HCT116 (cell line): ENCODE measurements around the gene CEACAM19. TPM values are rescaled to one million over a fixed set of nuclear protein-coding genes. Genes with fewer than 3 reads are reported as not detected.

ENCODE experiments used
- ATAC-seq: fragments of 200-7000 bp; cut with Tn5 transposase; 2 replicates; pipeline ENCODE4 v1.9.1; 2020; ENCODE audit warnings: mild to moderate bottlenecking, moderate library complexity
- BruUV-seq: library from RNA; stranded (reverse); fragments of 400-500 nt; replicated peaks from 2 replicates; lab custom pipeline; 2021; lab: Mats Ljungman, UMichigan
- CTCF ChIA-PET: fragments of 300-600 bp; sonication (Branson Sonifier 250); formaldehyde crosslinking; loops from one replicate; lab custom pipeline; 2021; ENCODE audit warnings: antibody characterized with exemption; lab: Charles Lee
- POLR2A ChIA-PET: fragments of 300-600, 350-600 bp; sonication (Branson Sonifier 250); formaldehyde crosslinking; loops from one replicate; lab custom pipeline; 2021; ENCODE audit warnings: antibody characterized with exemption; lab: Charles Lee
- RAD21 ChIA-PET, 2 experiments: fragments of 300-600 bp; sonication (Branson Sonifier 250); formaldehyde crosslinking; loops; one replicate each; lab custom pipeline; 2023; ENCODE audit warnings: low total read pairs in 2 of 2; ENCODE audit not compliant: uncharacterized antibody in 2 of 2, unreplicated experiment in 2 of 2, low non-redundant PET in 1 of 2; lab: Charles Lee
- DNase-seq: peaks from one replicate; pipeline ENCODE4 v3.0.0-alpha.2; 2010; ENCODE audit warnings: low read depth, low spot score
- H2AFZ ChIP-seq: fragments of 200-600 bp; shearing (Covaris generic), sonication (generic); 2 replicates; pipeline ENCODE4 v1.6.1; 2017; ENCODE audit warnings: low read depth, mixed run types, mixed read lengths, antibody characterized with exemption, low read length; ENCODE audit not compliant: poor library complexity, severe bottlenecking
- H3K27ac ChIP-seq: 2 replicates; pipeline ENCODE4 v1.5.1; 2012; ENCODE audit warnings: low read depth, low read length
- H3K27me3 ChIP-seq: fragments of 200-600 bp; sonication (generic); 2 replicates; pipeline ENCODE4 v1.6.1; 2016; ENCODE audit warnings: mixed run types, low read length, mixed read lengths; ENCODE audit not compliant: insufficient read depth
- H3K36me3 ChIP-seq, 2 experiments: fragments of 200-500 bp in 1 of 2; fragments of 200-600 bp in 1 of 2; sonication (Bioruptor generic) in 1 of 2; sonication (generic) in 1 of 2; 2 replicates each; pipeline versions ENCODE4 v1.5.1 to v1.6.1; 2014 to 2016; ENCODE audit warnings: low read length in 2 of 2, inconsistent platforms in 1 of 2, mixed read lengths in 1 of 2, mixed run types in 1 of 2; ENCODE audit not compliant: insufficient read depth in 2 of 2, control insufficient read depth in 1 of 2
- H3K4me1 ChIP-seq, 2 experiments: fragments of 200-600 bp in 1 of 2; sonication (generic) in 1 of 2; 2 replicates each; pipeline versions ENCODE4 v1.5.1 to v1.6.1; 2012 to 2017; ENCODE audit warnings: low read length in 2 of 2, inconsistent platforms in 1 of 2, mild to moderate bottlenecking in 1 of 2, mixed read lengths in 1 of 2, mixed run types in 1 of 2, moderate library complexity in 1 of 2; ENCODE audit not compliant: insufficient read depth in 2 of 2, control insufficient read depth in 1 of 2
- H3K4me2 ChIP-seq: fragments of 200-600 bp; sonication (generic); 2 replicates; pipeline ENCODE4 v1.6.1; 2017; ENCODE audit warnings: mixed run types, low read length, mixed read lengths
- H3K4me3 ChIP-seq, 2 experiments: fragments of 200-600 bp in 1 of 2; sonication (generic) in 1 of 2; replicated peaks in 1 of 2; 2 replicates each; pipeline ENCODE4 v1.5.1; 2011 to 2016; ENCODE audit warnings: low read length in 2 of 2, control low read depth in 1 of 2, low read depth in 1 of 2, mild to moderate bottlenecking in 1 of 2, mixed read lengths in 1 of 2, mixed run types in 1 of 2
- H3K79me2 ChIP-seq: fragments of 200-600 bp; sonication (generic); 2 replicates; pipeline ENCODE4 v1.6.1; 2017; ENCODE audit warnings: mild to moderate bottlenecking, mixed run types, low read length, moderate library complexity, mixed read lengths; ENCODE audit not compliant: insufficient read depth
- H3K9ac ChIP-seq: fragments of 200-600 bp; sonication (generic); 2 replicates; pipeline ENCODE4 v1.6.1; 2016; ENCODE audit warnings: low read length, mixed read lengths
- H3K9me2 ChIP-seq: fragments of 200-600 bp; sonication (generic), shearing (Covaris generic); 2 replicates; pipeline ENCODE4 v1.6.1; 2017; ENCODE audit warnings: mixed run types, mild to moderate bottlenecking, moderate library complexity; ENCODE audit not compliant: insufficient read depth
- H3K9me3 ChIP-seq, 2 experiments: fragments of 200-500 bp in 1 of 2; fragments of 200-600 bp in 1 of 2; sonication (Bioruptor generic) in 1 of 2; sonication (generic) in 1 of 2; 2 replicates each; pipeline ENCODE4 v1.6.1; 2014 to 2017; ENCODE audit warnings: low read length in 2 of 2, mixed read lengths in 2 of 2, inconsistent platforms in 1 of 2, low read depth in 1 of 2, mild to moderate bottlenecking in 1 of 2, mixed run types in 1 of 2, moderate library complexity in 1 of 2; ENCODE audit not compliant: control insufficient read depth in 1 of 2, insufficient read depth in 1 of 2
- H4K20me1 ChIP-seq: fragments of 200-600 bp; sonication (generic), shearing (Covaris generic); 2 replicates; pipeline ENCODE4 v1.6.1; 2017; ENCODE audit warnings: mixed run types, mild to moderate bottlenecking, moderate library complexity; ENCODE audit not compliant: insufficient read depth
- EZH2 ChIP-seq: fragments of 200-600 bp; sonication (generic); IDR thresholded peaks from 2 replicates; pipeline ENCODE4 v1.6.1; 2017; ENCODE audit warnings: antibody characterized with exemption, mixed run types
- EZH2phosphoT487 ChIP-seq: fragments of 200-600 bp; IDR thresholded peaks from 2 replicates; pipeline ENCODE4 v1.6.1; 2018; ENCODE audit warnings: antibody characterized with exemption, borderline replicate concordance
- FOSL1 ChIP-seq: IDR thresholded peaks from 2 replicates; pipeline ENCODE4 v1.6.1; 2012; ENCODE audit warnings: low read depth
- JUND ChIP-seq: IDR thresholded peaks from 2 replicates; pipeline ENCODE4 v1.6.1; 2012
- POLR2A ChIP-seq: IDR thresholded peaks from 2 replicates; pipeline ENCODE4 v1.7.0; 2011; ENCODE audit warnings: borderline replicate concordance; ENCODE audit not compliant: insufficient read depth, insufficient read length; ENCODE audit errors: extremely low read depth
- POLR2AphosphoS5 ChIP-seq: IDR thresholded peaks from 2 replicates; pipeline ENCODE4 v1.6.1; 2011; ENCODE audit warnings: mild to moderate bottlenecking, low read depth, low read length, moderate library complexity
- REST ChIP-seq: IDR thresholded peaks from 2 replicates; pipeline ENCODE4 v1.6.1; 2012; ENCODE audit warnings: low read depth
- SIN3A ChIP-seq: IDR thresholded peaks from 2 replicates; pipeline ENCODE4 v1.6.1; 2012; ENCODE audit warnings: low read depth
- SP1 ChIP-seq: IDR thresholded peaks from 2 replicates; pipeline ENCODE4 v1.6.1; 2012; ENCODE audit warnings: low read depth
- SRF ChIP-seq: IDR thresholded peaks from 2 replicates; pipeline ENCODE4 v1.6.1; 2012; ENCODE audit warnings: low read depth
- YY1 ChIP-seq: IDR thresholded peaks from 2 replicates; pipeline ENCODE4 v1.6.1; 2011; ENCODE audit warnings: low read length, low read depth, moderate library complexity, mild to moderate bottlenecking; ENCODE audit not compliant: insufficient replicate concordance; ENCODE audit errors: extremely low read depth
- ZBTB33 ChIP-seq: IDR thresholded peaks from 2 replicates; pipeline ENCODE4 v1.6.1; 2011; ENCODE audit warnings: mild to moderate bottlenecking, low read length, moderate library complexity; ENCODE audit not compliant: insufficient replicate concordance; ENCODE audit errors: extremely low read depth
- ZFX ChIP-seq: fragments of 450-650 bp; IDR thresholded peaks from 2 replicates; pipeline ENCODE4 v1.6.1; 2017
- ZNF274 ChIP-seq: fragments of 200-500 bp; sonication (Bioruptor generic); IDR thresholded peaks from 2 replicates; pipeline ENCODE4 v1.6.1; 2014; ENCODE audit warnings: mild to moderate bottlenecking, low read depth, low read length, inconsistent platforms
- intact Hi-C: fragments of 100-400 bp; cut with micrococcal nuclease; formaldehyde crosslinking; loops from 2 replicates; pipeline ENCODE4 v1.10.0; 2022
- total RNA-seq: library from RNA; stranded (reverse); gene quantifications from one replicate; pipeline ENCODE4 v1.2.1, GENCODE V29; 2021; ENCODE audit not compliant: unreplicated experiment
- TF ChIP-seq, protein P1 (sequence below): IDR thresholded peaks from 2 replicates; pipeline ENCODE4 v1.6.1; 2012

CEACAM19 gene
- total RNA-seq, 1 experiment from 2014 or later, result 4.0 TPM

- no peak for DNase-seq
- Histone ChIP-seq H3K27ac (no peak overlapping the region), H3K4me1 (peaks cover 13 to 37% of the 10 kb centered on the region in 2 experiments), H3K9me3 (no peaks in the 10 kb centered on the region), H3K4me3 (no peak overlapping the region)
- CTCF ChIA-PET, result no interaction called here
- no peak for TF ChIP-seq POLR2A
- no peak for TF ChIP-seq ZBTB33
- no peak for TF ChIP-seq FOSL1
- TF ChIP-seq, all 23 proteins: peak for 0
- intact Hi-C loops, result no loop called here
- Histone ChIP-seq H3K36me3 (no peaks in the 10 kb centered on the region), H3K79me2 (no peaks in the 10 kb centered on the region), H3K9ac (no peak overlapping the region), H3K4me2 (no peak overlapping the region), H2AFZ (no peak overlapping the region), H3K27me3 (no peaks in the 10 kb centered on the region), H3K9me2 (no peaks in the 10 kb centered on the region), H4K20me1 (no peaks in the 10 kb centered on the region)
- no TSS peak for BruUV-seq
- POLR2A ChIA-PET, result no interaction called here
- no peak for ATAC-seq
- RAD21 ChIA-PET, result no interaction called here
These were observed 2.2 kb downstream of the CEACAM19 start for GRCh38 chr19:44673510-44673909.

- Histone ChIP-seq H3K9me3 (no peaks in the 10 kb centered on the region), H3K4me1 (peaks cover 13 to 29% of the 10 kb centered on the region in 2 experiments), H3K36me3 (no peaks in the 10 kb centered on the region), H3K9ac (no peak overlapping the region), H3K4me3 (no peak overlapping the region), H2AFZ (no peak overlapping the region), H3K4me2 (no peak overlapping the region), H3K9me2 (no peaks in the 10 kb centered on the region), H3K27me3 (no peaks in the 10 kb centered on the region), H3K79me2 (no peaks in the 10 kb centered on the region), H3K27ac (no peak overlapping the region), H4K20me1 (no peaks in the 10 kb centered on the region)
- POLR2A ChIA-PET, result no interaction called here
- no TSS peak for BruUV-seq
- DNase-seq, result no peak
- CTCF ChIA-PET, result no interaction called here
- TF ChIP-seq, protein P1, sequence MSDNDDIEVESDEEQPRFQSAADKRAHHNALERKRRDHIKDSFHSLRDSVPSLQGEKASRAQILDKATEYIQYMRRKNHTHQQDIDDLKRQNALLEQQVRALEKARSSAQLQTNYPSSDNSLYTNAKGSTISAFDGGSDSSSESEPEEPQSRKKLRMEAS, result no peak
- no peak for TF ChIP-seq ZNF274
- TF ChIP-seq EZH2phosphoT487, result no peak
- no peak for TF ChIP-seq JUND
- no peak for TF ChIP-seq ZFX
- TF ChIP-seq SIN3A, result no peak
- no peak for TF ChIP-seq YY1
- no peak for TF ChIP-seq REST
- no peak for TF ChIP-seq POLR2AphosphoS5
- TF ChIP-seq SP1, result no peak
- no peak for TF ChIP-seq EZH2
- no peak for TF ChIP-seq FOSL1
- TF ChIP-seq SRF, result no peak
- ATAC-seq, result no peak
- intact Hi-C loops, result no loop called here
- RAD21 ChIA-PET, result no interaction called here
These were observed 4.2 kb downstream of the CEACAM19 start for GRCh38 chr19:44675521-44675920.
